ENCODE data around the gene ITGA7.

The ITGA7 gene

GRCh38 chr12:55742719-55743405, 35.2 kb upstream of the ITGA7 start, which contains the start of gene GDF11:
TSS of gene GDF11 (plus strand) at chr12:55743122. CDS start at chr12:55743317, 195 bp downstream.
- Histone ChIP-seq H3K27me3 (ENCODE audit: control insufficient read depth, insufficient read depth, low read length) (no peaks in the 10 kb centered on the region), H3K4me1 (ENCODE audit: control insufficient read depth, low read depth, low read length) (peaks cover 34% of the 10 kb centered on the region), H3K9me3 (ENCODE audit: control insufficient read depth, low read depth, low read length) (no peaks in the 10 kb centered on the region), H3K36me3 (ENCODE audit: control insufficient read depth, low read depth, low read length) (no peaks in the 10 kb centered on the region), H3K9ac (ENCODE audit: low read length) (peak within 1 kb of the TSS; percentile 75), H3K4me3 (ENCODE audit: low read length) (peak within 1 kb of the TSS; percentile 92), H3K27ac (ENCODE audit: low read length) (peak within 1 kb of the TSS; percentile 15)

- no peak overlapping the region for H3K27ac ChIP-seq (ENCODE audit: low read length)
- peaks cover 32% of the 10 kb centered on the region for H3K4me1 ChIP-seq (ENCODE audit: control insufficient read depth, low read depth, low read length)
- no peaks in the 10 kb centered on the region for H3K27me3 ChIP-seq (ENCODE audit: control insufficient read depth, insufficient read depth, low read length)
- H3K36me3 ChIP-seq (ENCODE audit: control insufficient read depth, low read depth, low read length), result no peaks in the 10 kb centered on the region
- no peaks in the 10 kb centered on the region for H3K9me3 ChIP-seq (ENCODE audit: control insufficient read depth, low read depth, low read length)
- H3K9ac ChIP-seq (ENCODE audit: low read length), result peak overlapping the region; percentile 48
- H3K4me3 ChIP-seq (ENCODE audit: low read length), result peak overlapping the region; percentile 64
These were observed 34.4 kb upstream of the ITGA7 start for GRCh38 chr12:55741931-55742680.

DNA sequence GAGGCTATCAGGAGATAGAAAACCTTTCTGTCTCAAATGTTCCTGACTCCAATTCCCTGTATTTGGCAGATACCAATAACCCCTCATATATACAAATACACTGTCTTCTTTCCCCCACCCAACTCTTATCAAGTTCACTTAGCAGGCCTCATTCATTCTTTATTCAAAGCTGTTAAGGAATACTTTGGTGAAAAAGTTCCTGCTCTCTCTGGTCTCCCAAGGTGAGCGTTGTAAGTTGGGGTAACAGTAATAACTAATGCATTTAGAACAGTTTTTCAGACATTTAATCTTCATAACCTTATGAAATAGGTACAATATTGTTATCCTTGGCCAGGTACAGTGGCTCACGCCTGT, 31.3 kb upstream of the ITGA7 start:
- peak overlapping the region; percentile 79 for H3K4me3 ChIP-seq (ENCODE audit: low read length)
- H3K27me3 ChIP-seq (ENCODE audit: control insufficient read depth, insufficient read depth, low read length), result no peaks in the 10 kb centered on the region
- no peak overlapping the region for H3K9ac ChIP-seq (ENCODE audit: low read length)
- no peaks in the 10 kb centered on the region for H3K9me3 ChIP-seq (ENCODE audit: control insufficient read depth, low read depth, low read length)
- H3K4me1 ChIP-seq (ENCODE audit: control insufficient read depth, low read depth, low read length), result peaks cover 18% of the 10 kb centered on the region
- no peaks in the 10 kb centered on the region for H3K36me3 ChIP-seq (ENCODE audit: control insufficient read depth, low read depth, low read length)
- no peak overlapping the region for H3K27ac ChIP-seq (ENCODE audit: low read length)

- Histone ChIP-seq H3K4me3 (ENCODE audit: low read length) (peak overlapping the region; percentile 79), H3K27ac (ENCODE audit: low read length) (peak overlapping the region; percentile 73), H3K36me3 (ENCODE audit: control insufficient read depth, low read depth, low read length) (no peaks in the 10 kb centered on the region), H3K9ac (ENCODE audit: low read length) (peak overlapping the region; percentile 56), H3K4me1 (ENCODE audit: control insufficient read depth, low read depth, low read length) (peaks cover 18% of the 10 kb centered on the region), H3K9me3 (ENCODE audit: control insufficient read depth, low read depth, low read length) (no peaks in the 10 kb centered on the region), H3K27me3 (ENCODE audit: control insufficient read depth, insufficient read depth, low read length) (no peaks in the 10 kb centered on the region)
These were observed 30.7 kb upstream of the ITGA7 start for GRCh38 chr12:55738123-55739024.

DNA sequence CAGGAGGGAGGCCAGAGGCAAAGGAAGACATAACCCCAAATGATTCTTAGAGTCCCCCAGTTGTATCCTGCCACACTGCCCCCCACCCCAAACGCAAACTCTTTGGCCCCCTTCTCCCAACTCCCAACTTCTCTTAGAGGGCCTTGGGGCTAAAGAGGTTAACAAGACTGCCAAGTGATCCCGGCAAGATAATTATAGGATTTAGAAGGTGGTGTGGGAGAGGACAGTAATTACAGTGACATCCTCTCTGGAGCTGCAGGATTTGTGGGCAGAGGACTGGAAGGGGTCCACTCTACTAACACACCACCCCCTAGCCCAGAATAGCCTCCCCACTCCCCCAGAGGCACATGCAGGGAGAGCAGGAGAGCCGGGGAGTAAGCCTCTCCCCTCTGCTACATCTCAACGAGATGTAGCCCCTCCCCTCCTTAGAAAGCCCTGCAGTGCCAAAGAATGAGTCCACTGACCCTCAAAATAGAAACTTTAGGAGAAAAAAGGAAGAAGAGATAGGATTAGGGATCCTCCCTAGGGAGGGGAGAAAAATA, 29.9 kb upstream of the ITGA7 start:
- Histone ChIP-seq H3K9me3 (ENCODE audit: control insufficient read depth, low read depth, low read length) (no peaks in the 10 kb centered on the region), H3K27ac (ENCODE audit: low read length) (peak overlapping the region; percentile 28), H3K36me3 (ENCODE audit: control insufficient read depth, low read depth, low read length) (no peaks in the 10 kb centered on the region), H3K27me3 (ENCODE audit: control insufficient read depth, insufficient read depth, low read length) (no peaks in the 10 kb centered on the region), H3K4me1 (ENCODE audit: control insufficient read depth, low read depth, low read length) (peaks cover 18% of the 10 kb centered on the region), H3K9ac (ENCODE audit: low read length) (peak overlapping the region; percentile 56), H3K4me3 (ENCODE audit: low read length) (peak overlapping the region; percentile 79)

- no peaks in the 10 kb centered on the region for H3K36me3 ChIP-seq (ENCODE audit: control insufficient read depth, low read depth, low read length)
- no peak overlapping the region for H3K27ac ChIP-seq (ENCODE audit: low read length)
- peaks cover 20% of the 10 kb centered on the region for H3K4me1 ChIP-seq (ENCODE audit: control insufficient read depth, low read depth, low read length)
- peak overlapping the region; percentile 79 for H3K4me3 ChIP-seq (ENCODE audit: low read length)
- H3K9ac ChIP-seq (ENCODE audit: low read length), result no peak overlapping the region
- H3K27me3 ChIP-seq (ENCODE audit: control insufficient read depth, insufficient read depth, low read length), result no peaks in the 10 kb centered on the region
- H3K9me3 ChIP-seq (ENCODE audit: control insufficient read depth, low read depth, low read length), result no peaks in the 10 kb centered on the region
These were observed 29.3 kb upstream of the ITGA7 start for GRCh38 chr12:55736780-55737580.

DNA sequence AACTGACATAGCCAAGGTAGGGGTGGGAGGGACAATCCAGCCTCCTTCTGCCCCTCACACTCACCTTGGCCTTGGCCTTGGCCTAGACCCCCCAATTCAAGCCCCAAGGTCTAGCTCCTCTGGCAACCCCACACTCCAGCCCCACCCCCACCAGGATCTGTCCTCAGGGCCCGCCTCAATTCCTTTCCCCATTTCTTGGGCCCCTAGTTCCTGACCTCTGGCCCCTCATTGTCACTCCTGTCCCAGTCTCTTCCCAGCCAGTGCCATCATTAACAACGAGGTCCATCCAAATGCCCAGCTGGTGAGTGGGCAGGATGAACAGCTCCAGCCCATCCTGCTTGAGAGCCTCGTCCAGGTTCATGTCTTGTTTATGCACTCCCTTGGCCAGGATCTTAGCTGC, 28.4 kb upstream of the ITGA7 start:
- Histone ChIP-seq H3K4me3 (ENCODE audit: low read length) (no peak overlapping the region), H3K4me1 (ENCODE audit: control insufficient read depth, low read depth, low read length) (peaks cover 16% of the 10 kb centered on the region), H3K36me3 (ENCODE audit: control insufficient read depth, low read depth, low read length) (no peaks in the 10 kb centered on the region), H3K9ac (ENCODE audit: low read length) (no peak overlapping the region), H3K9me3 (ENCODE audit: control insufficient read depth, low read depth, low read length) (no peaks in the 10 kb centered on the region), H3K27ac (ENCODE audit: low read length) (no peak overlapping the region), H3K27me3 (ENCODE audit: control insufficient read depth, insufficient read depth, low read length) (no peaks in the 10 kb centered on the region)

DNA sequence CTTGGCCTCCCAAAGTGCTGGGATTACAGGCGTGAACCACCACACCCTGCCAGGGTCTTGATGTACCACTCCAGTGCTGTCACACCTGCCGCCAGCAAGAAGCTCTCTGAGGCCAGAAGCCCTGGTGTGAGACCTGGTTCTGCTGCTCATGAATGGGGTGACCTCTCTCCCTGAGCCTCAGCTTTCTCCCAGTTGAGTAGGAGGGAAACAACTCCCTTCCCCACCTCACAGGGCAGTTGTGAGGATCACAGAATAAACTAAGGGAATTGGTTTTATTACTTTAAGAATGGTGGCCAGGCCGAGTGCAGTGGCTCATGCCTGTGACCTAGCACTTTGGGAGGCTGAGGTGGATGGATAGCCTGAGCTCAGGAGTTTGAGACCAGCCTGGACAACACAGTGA, 26.9 kb upstream of the ITGA7 start:
- peaks cover 27% of the 10 kb centered on the region for H3K4me1 ChIP-seq (ENCODE audit: control insufficient read depth, low read depth, low read length)
- H3K36me3 ChIP-seq (ENCODE audit: control insufficient read depth, low read depth, low read length), result no peaks in the 10 kb centered on the region
- H3K9ac ChIP-seq (ENCODE audit: low read length), result no peak overlapping the region
- H3K27me3 ChIP-seq (ENCODE audit: control insufficient read depth, insufficient read depth, low read length), result no peaks in the 10 kb centered on the region
- H3K9me3 ChIP-seq (ENCODE audit: control insufficient read depth, low read depth, low read length), result no peaks in the 10 kb centered on the region
- no peak overlapping the region for H3K27ac ChIP-seq (ENCODE audit: low read length)
- H3K4me3 ChIP-seq (ENCODE audit: low read length), result no peak overlapping the region

DNA sequence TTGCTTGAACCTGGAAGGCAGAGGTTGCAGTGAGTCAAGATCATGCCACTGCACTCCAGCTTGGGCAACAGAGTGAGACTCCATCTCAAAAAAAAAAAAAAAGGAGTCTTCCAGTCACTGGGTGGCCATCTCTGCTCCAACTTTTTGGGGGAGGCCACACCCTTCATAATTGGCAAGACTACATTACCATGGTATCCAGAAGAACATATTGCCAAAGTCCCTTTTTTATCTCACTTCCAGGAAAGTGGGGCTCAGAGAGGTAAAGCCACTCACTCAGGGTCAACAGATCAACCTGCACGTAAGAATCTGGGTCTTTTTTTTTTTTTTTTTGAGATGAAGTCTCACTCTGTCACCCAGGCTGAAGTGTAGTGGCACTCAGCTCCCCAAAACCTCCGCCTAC, 26.2 kb upstream of the ITGA7 start:
- Histone ChIP-seq H3K4me1 (ENCODE audit: control insufficient read depth, low read depth, low read length) (peaks cover 27% of the 10 kb centered on the region), H3K9me3 (ENCODE audit: control insufficient read depth, low read depth, low read length) (no peaks in the 10 kb centered on the region)

DNA sequence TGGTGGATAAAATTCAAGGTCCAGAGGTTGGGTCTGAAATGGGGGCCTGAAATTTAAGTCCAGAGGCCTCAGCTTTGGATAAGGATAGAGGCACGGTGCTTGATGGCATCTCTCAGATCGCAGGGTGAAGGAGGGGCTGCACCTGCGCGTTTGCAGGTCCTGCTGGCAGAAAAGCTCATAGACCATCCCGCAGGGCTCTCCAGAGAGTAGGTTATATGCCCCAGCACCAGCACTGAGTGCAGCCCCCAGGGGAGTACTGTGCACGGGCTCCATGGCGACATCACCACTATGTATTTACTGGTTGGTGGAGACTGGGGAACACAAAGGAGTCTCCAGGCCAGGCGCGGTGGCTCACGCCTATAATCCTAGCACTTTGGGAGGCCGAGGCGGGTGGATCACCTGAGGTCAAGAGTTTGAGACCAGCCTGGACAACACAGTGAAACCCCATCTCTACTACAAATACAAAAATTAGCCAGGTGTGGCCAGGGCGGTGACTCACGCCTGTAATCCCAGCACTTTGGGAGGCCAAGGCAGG, 25.4 kb upstream of the ITGA7 start:
- Histone ChIP-seq H3K36me3 (ENCODE audit: control insufficient read depth, low read depth, low read length) (no peaks in the 10 kb centered on the region), H3K4me1 (ENCODE audit: control insufficient read depth, low read depth, low read length) (peaks cover 24% of the 10 kb centered on the region), H3K27ac (ENCODE audit: low read length) (no peak overlapping the region), H3K4me3 (ENCODE audit: low read length) (no peak overlapping the region), H3K9ac (ENCODE audit: low read length) (no peak overlapping the region), H3K27me3 (ENCODE audit: control insufficient read depth, insufficient read depth, low read length) (no peaks in the 10 kb centered on the region), H3K9me3 (ENCODE audit: control insufficient read depth, low read depth, low read length) (no peaks in the 10 kb centered on the region)

More for the DNA sequence above, 26.2 kb upstream of the ITGA7 start:
- Histone ChIP-seq H3K27me3 (ENCODE audit: control insufficient read depth, insufficient read depth, low read length) (no peaks in the 10 kb centered on the region), H3K4me3 (ENCODE audit: low read length) (no peak overlapping the region), H3K27ac (ENCODE audit: low read length) (no peak overlapping the region), H3K9ac (ENCODE audit: low read length) (no peak overlapping the region), H3K36me3 (ENCODE audit: control insufficient read depth, low read depth, low read length) (no peaks in the 10 kb centered on the region)
